Measurements from ENCODE around the gene VCX3A. TPM values are rescaled to one million over a fixed set of nuclear protein-coding genes. Genes with fewer than 3 reads are reported as not detected.

The VCX3A gene
- total RNA-seq, 4 donors from 2014 or later, result not detected

DNA sequence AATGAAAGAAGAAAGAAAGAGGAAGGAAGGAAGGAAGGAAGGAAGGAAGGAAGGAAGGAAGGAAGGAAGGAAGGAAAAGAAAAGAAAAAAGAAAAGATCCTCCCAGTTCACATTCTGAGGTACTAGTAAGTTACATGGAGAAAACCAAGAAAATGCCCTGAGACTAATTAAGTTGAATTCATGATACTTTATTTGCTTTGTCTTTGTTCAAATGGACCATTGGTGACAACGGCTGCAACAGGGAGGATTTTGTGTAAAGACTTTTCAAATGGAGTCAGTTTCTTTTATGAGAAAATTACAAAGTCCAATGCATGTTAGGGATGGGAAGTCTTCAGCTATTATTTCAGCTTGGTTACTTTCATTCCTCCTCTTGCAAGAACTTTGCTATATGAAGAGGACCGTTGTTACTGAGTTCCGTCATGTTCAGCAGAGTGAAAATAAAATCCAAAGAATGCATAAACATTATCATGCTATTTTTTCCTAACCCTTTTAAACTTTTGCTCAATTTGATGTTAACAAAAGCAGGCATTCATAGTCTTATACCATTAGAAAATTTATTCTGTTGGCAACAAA is 8.3 kb downstream of the VCX3A start:
- no peak for TF ChIP-seq CTCF (IDR thresholded peaks at IDR 0.05; ENCODE audit: low read depth)

- no peak for TF ChIP-seq CTCF (IDR thresholded peaks at IDR 0.05; ENCODE audit: low read depth)
These were observed 17.5 kb downstream of the VCX3A start for GRCh38 chrX:6517376-6517775.

- TF ChIP-seq CTCF (IDR thresholded peaks at IDR 0.05; ENCODE audit: low read depth), result no peak
These were observed 28.5 kb downstream of the VCX3A start for GRCh38 chrX:6506444-6506843.

DNA sequence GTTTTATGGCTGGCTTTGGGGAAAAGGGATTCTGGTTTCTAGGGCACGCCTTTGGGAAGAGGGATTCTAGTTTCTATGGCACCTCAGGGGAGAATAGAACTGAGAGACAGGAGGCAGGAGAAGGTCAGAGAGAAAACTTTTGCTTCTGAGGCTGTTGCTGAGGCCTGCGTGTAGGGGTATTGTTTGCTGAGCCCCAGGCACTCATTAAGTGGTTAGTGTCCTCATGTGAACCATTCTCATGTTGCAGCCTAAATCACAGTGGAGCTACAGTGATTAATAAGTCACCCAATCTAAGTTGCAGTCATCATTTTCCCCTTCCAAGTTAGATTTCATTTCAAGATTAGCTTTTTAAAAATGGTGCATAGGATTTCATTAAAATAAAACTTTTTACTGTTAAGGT is 29.0 kb downstream of the VCX3A start:
- TF ChIP-seq CTCF (IDR thresholded peaks at IDR 0.05; ENCODE audit: low read depth), result no peak

GRCh38 chrX:6500719-6501118 is 34.2 kb downstream of the VCX3A start:
- TF ChIP-seq CTCF (IDR thresholded peaks at IDR 0.05; ENCODE audit: low read depth), result no peak

GRCh38 chrX:6498324-6498723 is 36.6 kb downstream of the VCX3A start:
- no peak for TF ChIP-seq CTCF (IDR thresholded peaks at IDR 0.05; ENCODE audit: low read depth)
